GM12873 (cell line): Measurements from ENCODE around the gene ACO1.

Experiments used
- CTCF ChIP-seq: IDR thresholded peaks from 2 replicates; pipeline ENCODE4 v1.5.1; 2012; ENCODE audit warnings: low read depth, mild to moderate bottlenecking, moderate library complexity, low read length, control low read depth; ENCODE audit not compliant: insufficient read depth; ENCODE audit errors: missing control alignments

Gene ACO1

GRCh38 chr9:32405506-32405905 is 21.1 kb downstream of the ACO1 start:
- no peak for TF ChIP-seq CTCF

- no peak for TF ChIP-seq CTCF
Measured at GRCh38 chr9:32406046-32406445, 21.6 kb downstream of the ACO1 start.

- no peak for TF ChIP-seq CTCF
Measured at GRCh38 chr9:32411753-32412152, 27.3 kb downstream of the ACO1 start.

GRCh38 chr9:32412440-32412839 is 28.0 kb downstream of the ACO1 start:
- no peak for TF ChIP-seq CTCF

GRCh38 chr9:32413424-32413823 is 29.0 kb downstream of the ACO1 start:
- TF ChIP-seq CTCF = no peak

GRCh38 chr9:32414856-32415255 is 30.4 kb downstream of the ACO1 start:
- TF ChIP-seq CTCF = no peak

- no peak for TF ChIP-seq CTCF
Measured at GRCh38 chr9:32419921-32420320, 35.5 kb downstream of the ACO1 start.
